HG03354 (cell line): ENCODE data around the gene PTX3.
A peak's percentile ranks its signal among the peaks of the same experiment; 100 is the strongest.

Source experiments
- ATAC-seq: cut with Tn5 transposase; IDR thresholded peaks from one replicate; pipeline ENCODE4 v1.9.1; 2021; ENCODE audit warnings: mild to moderate bottlenecking; ENCODE audit not compliant: unreplicated experiment, poor library complexity, severe bottlenecking

Gene PTX3

DNA sequence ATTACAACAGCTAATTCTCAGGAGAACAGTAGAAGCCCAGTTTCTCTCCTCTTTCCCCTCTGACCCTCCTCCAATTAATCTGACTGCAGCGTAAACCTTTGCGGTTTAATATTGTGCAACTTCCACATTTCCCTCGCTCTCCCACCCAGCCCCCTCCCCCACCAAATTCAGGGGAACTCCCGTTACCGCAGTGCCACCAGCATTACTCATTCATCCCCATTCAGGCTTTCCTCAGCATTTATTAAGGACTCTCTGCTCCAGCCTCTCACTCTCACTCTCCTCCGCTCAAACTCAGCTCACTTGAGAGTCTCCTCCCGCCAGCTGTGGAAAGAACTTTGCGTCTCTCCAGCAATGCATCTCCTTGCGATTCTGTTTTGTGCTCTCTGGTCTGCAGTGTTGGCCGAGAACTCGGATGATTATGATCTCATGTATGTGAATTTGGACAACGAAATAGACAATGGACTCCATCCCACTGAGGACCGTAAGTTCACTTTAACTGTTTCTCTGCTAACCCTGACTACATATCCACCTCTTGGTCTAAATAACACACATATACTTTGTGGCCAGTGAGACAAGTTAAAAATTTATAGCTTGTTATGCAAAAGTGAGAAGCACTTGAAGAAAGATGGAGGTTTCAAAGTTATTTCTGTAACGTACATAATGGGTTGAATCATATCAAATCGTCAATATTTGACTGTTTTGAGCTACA is at the start of gene PTX3:
PTX3 (plus strand) TSS at position 268 of the 709 bp plus-strand sequence; CDS start at position 352, 84 bp downstream.
- ATAC-seq = peak; percentile 29

DNA sequence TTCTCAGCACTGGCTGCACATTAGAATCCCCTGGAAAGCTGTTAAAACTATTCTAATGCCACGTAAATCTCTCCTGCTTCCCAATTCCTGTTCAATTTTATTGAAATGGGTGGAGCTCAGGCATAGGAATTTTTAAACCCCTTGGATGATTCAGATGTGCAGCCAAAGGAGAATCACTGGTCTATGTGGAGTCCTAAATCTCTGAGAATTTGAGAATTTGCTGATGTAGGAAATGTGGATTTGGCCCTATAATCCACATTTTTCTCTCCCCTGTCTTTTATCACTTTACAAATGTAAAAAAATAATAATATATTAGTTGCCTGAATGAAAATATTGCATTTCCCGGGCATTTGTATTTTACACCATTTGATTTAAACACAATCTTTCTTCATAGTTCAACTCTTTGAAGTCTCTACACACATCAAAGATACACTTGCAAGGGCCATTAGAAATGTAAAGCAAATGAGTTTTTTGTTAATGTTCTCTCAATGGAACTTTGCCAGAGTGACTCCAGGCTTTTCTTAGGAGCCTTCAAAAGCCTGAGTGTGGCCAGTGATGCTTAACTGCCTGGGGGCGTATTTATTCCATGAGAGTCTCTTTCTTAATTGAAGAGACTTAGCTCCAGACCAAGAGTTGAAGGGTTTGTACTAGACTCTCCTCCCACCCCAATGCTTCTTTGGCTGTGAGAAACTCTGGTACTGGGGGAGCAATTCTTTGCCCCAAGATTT is 48.8 kb upstream of the PTX3 start:
- ATAC-seq = no peak

DNA sequence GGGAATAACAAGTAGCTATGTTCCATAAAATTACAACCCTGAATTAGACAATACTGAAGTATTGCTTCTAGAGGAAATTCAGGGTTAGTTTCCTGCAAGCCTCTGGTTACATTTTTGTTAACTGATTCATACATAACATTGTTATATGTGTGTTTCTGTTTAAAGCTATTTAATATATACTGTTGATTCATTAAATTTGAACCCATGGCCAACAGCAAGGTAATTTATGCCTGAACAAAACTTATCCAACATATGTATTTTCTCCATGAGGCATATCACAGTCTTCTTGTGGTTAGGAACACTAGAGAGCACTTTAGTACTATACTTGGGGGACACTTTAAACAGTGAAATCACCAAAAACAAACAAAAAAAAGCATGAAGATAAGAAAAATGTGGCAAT is 47.7 kb upstream of the PTX3 start:
- no peak for ATAC-seq

DNA sequence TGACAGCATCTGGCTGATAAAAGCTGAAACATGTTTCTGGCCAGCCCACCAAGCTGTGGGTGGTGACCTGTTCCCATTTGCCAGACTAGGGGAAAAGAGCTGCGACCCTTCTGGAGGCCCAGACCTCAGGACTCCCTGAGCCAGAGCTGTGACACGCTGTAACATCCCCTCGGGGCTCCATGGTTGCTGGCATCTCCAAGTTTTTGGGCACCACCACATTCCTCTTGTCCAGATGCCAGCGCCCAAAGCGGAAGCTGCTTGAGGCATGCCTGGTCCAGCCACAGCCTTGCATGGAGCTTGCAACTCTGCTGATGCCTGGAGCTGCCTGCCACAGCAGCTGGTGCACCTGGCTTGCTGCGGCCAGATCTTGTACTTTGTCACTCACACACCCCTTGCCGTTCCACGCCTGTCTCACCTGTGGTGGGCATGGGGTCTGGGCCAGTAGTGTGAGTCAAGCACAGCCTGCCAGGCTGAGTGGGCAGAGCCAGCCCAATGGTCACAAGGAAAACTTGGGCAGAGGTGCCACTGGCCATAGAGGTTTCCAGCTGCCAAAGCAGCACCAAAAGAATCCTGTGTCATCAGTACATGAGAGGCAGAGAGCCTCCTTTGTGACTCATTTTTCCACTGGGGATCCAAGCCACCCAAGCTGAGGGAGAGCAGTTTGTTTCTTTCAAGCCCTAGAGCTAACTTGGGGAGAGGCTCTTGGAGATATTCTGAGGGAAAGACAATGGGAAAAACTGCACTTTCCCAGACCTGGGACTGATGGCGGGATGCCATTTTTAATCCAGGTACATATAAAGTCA is 45.7 kb upstream of the PTX3 start:
- no peak for ATAC-seq

DNA sequence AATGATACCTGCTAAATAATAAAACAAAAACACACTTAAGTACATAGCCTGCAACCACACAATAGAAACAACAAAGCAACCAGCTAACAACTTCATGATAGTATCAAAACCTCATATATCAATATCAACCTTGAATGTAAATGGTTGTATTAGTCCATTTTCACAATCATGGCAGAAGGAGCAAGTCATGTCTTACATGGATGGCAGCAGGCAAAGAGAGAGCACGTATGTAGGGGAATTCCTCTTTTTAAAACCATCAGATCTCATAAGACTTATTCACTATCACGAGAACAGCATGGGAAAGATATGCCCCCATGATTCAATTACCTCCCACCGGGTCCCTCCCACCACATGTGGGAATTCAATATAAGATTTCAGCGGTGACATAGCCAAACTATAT is 44.5 kb upstream of the PTX3 start:
- no peak for ATAC-seq

DNA sequence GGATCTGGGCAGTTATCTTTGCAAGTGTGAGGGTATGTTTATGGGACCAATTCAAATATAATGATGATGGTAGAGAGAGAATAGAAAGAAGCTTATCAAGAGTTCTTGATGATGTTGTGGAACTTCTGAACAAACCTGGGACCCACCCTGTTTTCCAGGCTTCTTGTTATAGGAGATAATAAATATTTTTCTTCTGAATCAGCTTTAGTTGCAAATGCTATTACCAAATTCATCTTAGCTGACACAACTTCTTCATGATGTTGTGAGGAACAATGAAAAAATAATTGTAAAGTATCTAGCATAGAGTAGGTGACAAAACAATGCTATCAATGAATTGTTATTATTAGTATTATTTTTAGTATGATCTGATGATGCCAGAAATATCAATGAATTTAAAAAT is 43.5 kb upstream of the PTX3 start:
- no peak for ATAC-seq

DNA sequence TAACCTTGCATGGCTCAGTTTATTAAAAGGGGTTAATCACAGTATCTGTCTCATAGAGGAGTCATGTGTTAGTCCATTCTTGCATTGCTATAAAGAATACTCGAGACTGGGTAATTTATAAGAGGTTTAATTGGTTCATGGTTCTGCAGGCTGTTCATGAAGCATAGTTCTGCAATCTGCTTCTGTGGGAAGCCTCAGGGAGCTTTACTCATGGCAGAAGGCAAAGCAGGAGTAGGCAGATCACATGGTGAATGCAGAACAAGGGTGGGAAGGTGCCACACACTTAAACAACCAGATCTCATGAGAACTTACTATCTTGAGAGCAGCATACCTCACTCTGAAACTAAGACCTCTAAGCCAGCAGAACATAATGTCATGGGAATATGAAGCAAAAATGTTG is 42.2 kb upstream of the PTX3 start:
- no peak for ATAC-seq

DNA sequence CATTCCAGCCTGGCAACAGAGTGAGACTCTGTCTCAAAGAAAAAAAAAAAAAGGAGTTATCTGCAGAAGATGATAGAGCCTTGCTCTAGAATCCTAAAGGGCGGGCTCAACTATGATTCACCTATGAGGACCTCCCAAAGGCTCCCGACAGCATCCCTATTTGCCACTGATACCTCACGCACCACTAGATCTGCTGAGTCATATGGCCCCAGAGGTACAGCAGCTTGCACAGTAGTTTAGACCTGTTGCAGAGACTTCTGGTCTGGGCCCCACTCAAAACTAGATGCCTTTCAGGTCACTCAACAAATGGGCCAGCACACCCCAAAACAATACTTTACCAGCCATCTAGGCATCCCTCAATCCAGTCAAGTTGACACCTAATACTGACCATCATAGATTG is 38.1 kb upstream of the PTX3 start:
- no peak for ATAC-seq

DNA sequence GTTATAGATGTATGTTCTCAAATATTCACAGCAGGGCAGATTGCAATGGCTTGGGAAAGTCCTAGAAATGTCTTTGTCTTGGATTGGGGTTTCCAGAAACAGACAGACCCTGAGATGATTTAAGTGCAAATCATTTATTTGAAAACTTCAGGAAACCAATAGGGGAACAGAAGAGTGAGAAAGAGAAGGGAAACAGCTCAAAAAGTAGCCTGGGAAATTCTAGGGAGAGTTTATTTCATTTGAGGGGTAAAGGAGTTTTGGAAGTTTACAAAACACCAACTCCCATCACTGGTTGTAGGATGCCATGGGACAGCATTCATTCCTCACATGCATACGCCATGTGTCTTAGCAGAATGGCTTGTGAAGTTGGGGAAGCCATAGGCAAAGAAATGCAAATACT is 32.3 kb upstream of the PTX3 start:
- no peak for ATAC-seq

DNA sequence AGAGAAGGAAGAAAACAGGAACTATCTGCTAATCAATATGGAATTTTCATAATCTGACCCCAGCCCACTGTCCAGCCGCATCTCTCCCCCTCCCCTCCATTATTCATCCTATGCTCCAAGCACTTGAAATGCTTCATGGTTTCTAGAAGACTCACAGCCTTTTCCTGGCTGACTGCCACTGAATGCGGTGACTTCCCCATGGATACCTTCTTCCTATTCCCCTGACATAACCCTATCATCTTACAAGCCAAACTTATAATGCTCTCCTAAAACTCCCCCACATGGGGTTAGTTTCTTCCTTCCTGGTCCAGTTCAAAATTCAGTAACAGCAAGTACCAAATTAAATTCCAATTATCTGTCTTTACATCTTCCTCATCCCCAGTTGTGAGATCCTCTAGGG is 31.2 kb upstream of the PTX3 start:
- ATAC-seq = no peak

DNA sequence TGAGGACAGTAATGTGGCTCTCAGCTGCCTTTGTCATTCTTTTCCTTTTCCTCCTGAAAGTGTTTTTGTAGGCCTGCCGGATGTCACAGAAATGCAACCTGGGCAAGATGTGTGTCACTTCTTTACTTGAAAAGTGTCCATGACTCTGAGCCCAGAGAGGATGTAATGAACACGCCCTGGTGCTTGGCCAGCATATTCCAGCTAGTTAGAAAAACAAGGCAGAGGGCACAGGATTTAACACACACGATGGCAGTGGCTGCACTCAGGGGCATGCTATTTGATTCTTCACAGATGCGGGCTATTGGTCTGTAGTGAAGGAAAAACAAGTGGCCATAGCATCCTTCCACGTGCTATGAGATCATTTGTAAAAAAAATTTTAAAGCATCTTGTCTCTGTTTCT is 30.3 kb upstream of the PTX3 start:
- no peak for ATAC-seq

DNA sequence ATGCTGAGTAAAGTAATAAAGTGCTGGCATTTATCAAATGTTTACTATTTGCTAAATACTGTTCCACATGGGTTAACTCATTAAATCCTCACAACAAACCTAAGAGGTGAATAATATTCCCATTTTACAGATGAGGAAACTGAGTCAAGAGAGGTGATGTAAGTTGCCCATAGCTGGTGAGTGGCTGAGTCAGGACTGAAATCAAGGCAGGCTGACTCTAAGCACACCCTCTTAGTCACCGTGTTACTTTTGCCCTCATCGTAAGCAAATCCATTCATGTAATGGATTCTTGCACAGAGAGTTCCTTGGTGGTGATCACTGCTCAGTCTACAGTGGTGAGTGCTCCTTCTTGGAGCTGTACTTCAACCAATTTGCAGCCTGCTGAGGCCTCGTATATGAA is 28.9 kb upstream of the PTX3 start:
- ATAC-seq = no peak

DNA sequence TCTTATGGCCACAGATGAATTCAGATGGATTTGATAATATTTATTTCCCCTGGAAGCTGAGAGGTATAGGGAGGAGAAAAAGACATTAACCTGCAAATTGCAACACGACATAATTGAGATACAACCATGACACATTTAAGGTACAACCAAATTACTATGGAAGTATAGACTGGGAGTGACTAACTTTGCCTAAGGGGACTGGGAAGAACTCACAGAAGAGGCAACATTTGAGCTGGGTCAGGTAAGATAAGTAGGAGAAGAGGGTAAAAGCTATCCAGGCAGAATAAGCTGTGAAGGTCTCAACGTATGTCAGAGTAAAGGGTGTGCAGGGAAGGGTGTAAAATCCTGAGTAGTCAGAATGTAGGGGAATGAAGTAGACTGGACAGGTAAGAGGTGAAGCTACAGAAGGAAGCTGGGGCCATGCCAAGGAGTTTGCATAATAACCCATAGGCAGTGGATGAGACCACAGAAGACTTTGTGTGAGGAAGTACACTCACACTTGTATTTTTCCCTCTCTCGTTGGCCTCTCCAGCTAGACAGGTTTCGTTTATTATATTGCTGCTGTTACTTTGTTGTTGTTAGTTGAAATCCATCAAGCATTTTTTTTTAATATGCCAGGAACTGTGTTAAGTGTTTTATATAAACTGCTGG is 28.0 kb upstream of the PTX3 start:
- no peak for ATAC-seq

DNA sequence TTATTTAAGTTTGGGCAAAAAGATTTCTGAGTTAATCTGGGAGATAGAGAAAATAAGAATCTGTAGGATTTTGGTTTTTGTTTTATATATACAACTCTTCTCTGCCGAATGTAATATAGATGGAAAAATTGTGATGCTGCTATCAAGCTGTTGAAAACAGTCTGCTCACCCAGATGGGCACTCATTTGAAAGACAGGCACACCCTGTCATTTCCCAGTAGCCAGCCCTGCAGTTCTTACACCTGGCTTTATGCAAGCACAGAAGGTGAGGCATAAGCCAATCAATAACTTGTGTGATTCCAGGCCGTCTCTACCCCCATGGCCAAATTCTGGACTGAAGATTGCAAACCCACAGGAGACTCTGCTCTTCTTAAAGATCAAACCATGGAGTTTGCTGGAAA is 27.1 kb upstream of the PTX3 start:
- ATAC-seq = no peak

DNA sequence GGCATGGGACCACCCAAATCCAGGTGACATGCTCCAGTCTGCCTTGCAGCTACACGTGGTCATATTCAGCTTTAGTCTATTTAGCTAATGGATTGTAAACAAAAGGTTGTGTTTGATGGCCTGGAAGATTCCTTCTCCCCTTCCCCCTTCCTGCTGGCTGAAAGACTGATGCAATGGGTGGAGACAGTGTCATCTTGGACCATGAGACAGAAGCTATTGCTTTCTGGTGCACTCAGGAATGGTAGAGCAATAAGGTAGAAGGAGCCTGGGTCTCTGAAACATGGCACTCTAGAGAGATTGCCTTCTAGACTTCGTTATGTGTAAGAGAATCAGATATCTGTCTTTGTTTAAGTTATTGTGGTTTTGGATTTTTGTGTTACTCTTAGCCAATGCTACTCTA is 25.7 kb upstream of the PTX3 start:
- no peak for ATAC-seq

DNA sequence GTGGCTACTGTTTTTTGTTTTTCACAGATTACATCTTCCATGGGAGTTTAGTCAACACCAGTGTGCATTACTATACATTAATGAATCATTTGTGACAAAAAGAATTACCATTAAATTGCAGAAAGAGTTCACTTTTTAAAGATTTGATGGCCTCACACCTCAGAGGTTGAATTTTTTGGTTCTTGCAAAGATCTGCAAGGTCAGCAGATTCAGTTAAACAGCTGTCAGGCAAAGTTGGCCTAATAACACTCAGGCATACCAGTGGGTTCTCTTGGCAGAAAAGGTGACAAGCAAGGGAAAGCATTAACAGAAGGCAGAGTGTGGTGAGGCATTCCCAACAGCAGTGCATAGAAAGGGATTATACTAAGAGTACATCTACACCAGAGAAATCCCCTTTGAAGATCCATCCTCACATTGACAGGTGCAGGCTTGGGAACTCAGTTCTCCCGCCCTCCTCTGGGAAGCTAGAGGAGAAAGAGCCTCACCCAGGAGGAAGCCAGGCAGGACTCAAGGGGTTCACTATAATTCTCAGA is 24.3 kb upstream of the PTX3 start:
- ATAC-seq = no peak

DNA sequence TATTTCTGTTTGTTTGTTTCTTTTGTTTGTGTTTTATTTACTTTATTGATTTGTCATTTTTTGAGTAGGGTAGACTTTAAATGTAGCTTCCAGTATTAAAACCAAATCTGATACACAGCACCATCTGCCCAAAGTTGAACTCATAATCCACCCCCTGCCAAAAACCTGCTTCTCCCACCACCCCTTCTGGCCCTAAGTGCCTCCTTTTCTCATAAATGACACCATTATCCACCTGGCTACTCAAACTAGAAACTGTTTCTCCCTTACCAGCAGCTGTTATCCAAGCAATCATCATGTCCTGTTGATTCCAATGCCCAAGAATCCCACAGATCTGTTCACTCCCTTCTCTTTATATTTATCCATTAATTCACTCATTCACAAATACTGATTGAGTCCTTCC is 21.8 kb upstream of the PTX3 start:
- ATAC-seq = no peak

DNA sequence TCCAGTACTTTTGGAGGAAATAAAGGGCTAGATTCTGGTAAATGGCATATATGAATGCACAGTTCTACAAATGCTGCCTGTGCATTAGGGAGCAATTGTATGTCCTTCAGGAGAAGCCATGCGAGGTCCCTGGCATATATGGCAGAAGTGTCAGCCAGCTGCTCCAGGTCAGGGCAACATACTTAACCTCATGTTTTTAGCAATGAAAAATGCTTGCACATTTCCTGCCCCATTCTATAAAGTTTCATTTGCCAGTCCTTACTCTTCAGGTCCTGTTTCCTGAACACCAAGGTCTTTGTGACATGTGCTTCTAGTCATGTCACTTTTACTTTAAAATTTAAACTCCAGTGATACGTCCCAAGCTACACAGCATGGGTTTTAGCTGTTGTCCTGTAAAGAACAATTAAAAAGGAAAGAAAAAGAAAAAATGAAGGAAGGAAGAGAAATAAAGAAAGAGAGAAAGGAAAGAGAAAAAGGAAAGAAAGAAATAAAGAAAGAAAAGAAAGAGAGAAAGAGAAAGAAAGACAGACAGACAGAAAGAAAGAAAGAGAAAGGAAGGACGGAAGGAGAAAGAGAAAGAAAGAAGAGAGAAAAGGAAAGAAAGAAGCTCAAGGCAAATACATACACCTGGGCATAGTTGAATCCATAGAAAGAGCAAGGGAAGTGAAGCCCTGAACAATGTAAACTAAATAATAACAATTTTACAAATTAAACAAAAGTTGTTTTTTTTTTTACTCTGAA is 20.1 kb upstream of the PTX3 start:
- ATAC-seq = no peak

DNA sequence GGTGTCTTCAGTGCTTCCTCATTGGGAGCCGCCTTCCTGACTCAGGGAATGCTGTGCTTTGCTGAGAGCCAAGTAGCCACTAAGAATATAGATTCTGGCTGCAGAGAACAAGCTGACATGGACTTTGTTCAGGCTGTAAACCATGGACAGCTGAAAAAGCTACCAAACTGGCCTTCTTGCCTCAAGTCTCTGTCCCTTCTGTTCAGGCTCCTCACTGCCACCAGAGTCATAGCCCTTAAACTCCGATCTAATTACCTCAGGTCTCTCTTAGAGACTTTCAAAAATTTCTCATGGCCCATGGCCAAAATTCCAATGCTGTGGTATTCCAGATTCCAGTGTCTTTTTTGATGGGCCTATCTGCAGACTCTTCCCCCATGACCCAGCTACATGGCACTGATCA is 19.4 kb upstream of the PTX3 start:
- no peak for ATAC-seq
